OCI-LY1 (cell line): ENCODE results near the gene C1orf50.

Source experiments
- H2AFZ ChIP-seq: fragments of 200-600 bp; sonication (generic), shearing (Covaris generic); 2 replicates; pipeline ENCODE4 v1.6.0; 2014; ENCODE audit warnings: antibody characterized with exemption, mild to moderate bottlenecking, low read length
- H3F3A ChIP-seq: fragments of 200-600 bp; sonication (generic), shearing (Covaris generic); 2 replicates; pipeline ENCODE4 v1.6.0; 2014; ENCODE audit warnings: mild to moderate bottlenecking, antibody characterized with exemption, low read length, moderate library complexity; ENCODE audit not compliant: insufficient read depth
- H3K27ac ChIP-seq: fragments of 200-600 bp; sonication (generic); 2 replicates; pipeline ENCODE4 v1.5.1; 2014; ENCODE audit warnings: low read length, mixed run types, mild to moderate bottlenecking, low read depth; ENCODE audit not compliant: poor library complexity, severe bottlenecking
- H3K27me3 ChIP-seq: fragments of 200-600 bp; sonication (generic); 2 replicates; pipeline ENCODE4 v1.6.0; 2014; ENCODE audit warnings: antibody characterized with exemption, mild to moderate bottlenecking, low read length, moderate library complexity; ENCODE audit not compliant: insufficient read depth
- H3K36me3 ChIP-seq: fragments of 200-600 bp; sonication (generic); 2 replicates; pipeline ENCODE4 v1.6.1; 2014; ENCODE audit warnings: mild to moderate bottlenecking, antibody characterized with exemption, low read length, moderate library complexity, mixed read lengths; ENCODE audit not compliant: insufficient read depth
- H3K4me1 ChIP-seq: fragments of 200-600 bp; sonication (generic); 2 replicates; pipeline ENCODE4 v1.5.1; 2014; ENCODE audit warnings: mild to moderate bottlenecking, low read length, moderate library complexity; ENCODE audit not compliant: insufficient read depth, severe bottlenecking
- H3K4me2 ChIP-seq: fragments of 200-600 bp; sonication (generic), shearing (Covaris generic); 2 replicates; pipeline ENCODE4 v1.6.1; 2014; ENCODE audit warnings: low read length
- H3K4me3 ChIP-seq: fragments of 200-600 bp; sonication (generic); 2 replicates; pipeline ENCODE4 v1.5.1; 2014; ENCODE audit warnings: low read length, low read depth, mild to moderate bottlenecking, mixed read lengths; ENCODE audit not compliant: poor library complexity, severe bottlenecking
- H3K79me2 ChIP-seq: fragments of 200-600 bp; shearing (Covaris generic); 2 replicates; pipeline ENCODE4 v1.6.1; 2016; ENCODE audit warnings: mixed run types, low read length, mixed read lengths; ENCODE audit not compliant: insufficient read depth
- H3K9ac ChIP-seq: fragments of 200-600 bp; sonication (generic), shearing (Covaris generic); 2 replicates; pipeline ENCODE4 v1.6.1; 2014; ENCODE audit warnings: mild to moderate bottlenecking, low read length, mixed read lengths
- H3K9me2 ChIP-seq: fragments of 200-600 bp; sonication (generic), shearing (Covaris generic); 2 replicates; pipeline ENCODE4 v1.6.1; 2014; ENCODE audit warnings: low read depth, mild to moderate bottlenecking, low read length, mixed read lengths
- H3K9me3 ChIP-seq: fragments of 200-600 bp; shearing (Covaris generic); 2 replicates; pipeline ENCODE4 v1.6.1; 2014; ENCODE audit warnings: low read length, mixed read lengths
- H4K20me1 ChIP-seq: fragments of 200-600 bp; sonication (generic), shearing (Covaris generic); 2 replicates; pipeline ENCODE4 v1.6.0; 2016; ENCODE audit warnings: mild to moderate bottlenecking, low read length; ENCODE audit not compliant: insufficient read depth
- CTCF ChIP-seq: fragments of 200-600 bp; sonication (generic), shearing (Covaris generic); IDR thresholded peaks from 2 replicates; pipeline ENCODE4 v1.5.1; 2017; ENCODE audit warnings: mild to moderate bottlenecking, antibody characterized with exemption, low read length, moderate library complexity, mixed read lengths
- EZH2 ChIP-seq: fragments of 200-600 bp; sonication (generic), shearing (Covaris generic); IDR thresholded peaks from 2 replicates; pipeline ENCODE4 v1.8.0; 2017; ENCODE audit warnings: borderline replicate concordance, mixed run types, mild to moderate bottlenecking, antibody characterized with exemption, low read length, moderate library complexity, mixed read lengths

Gene C1orf50

GRCh38 chr1:42752284-42752683 lies 14.8 kb upstream of the C1orf50 start:
- Histone ChIP-seq H3K27me3 (no peaks in the 10 kb centered on the region), H4K20me1 (no peaks in the 10 kb centered on the region), H3K79me2 (no peaks in the 10 kb centered on the region), H3K9ac (no peak overlapping the region), H2AFZ (no peak overlapping the region), H3K9me3 (no peaks in the 10 kb centered on the region), H3K4me3 (no peak overlapping the region), H3K9me2 (no peaks in the 10 kb centered on the region), H3K4me1 (no peaks in the 10 kb centered on the region), H3K27ac (no peak overlapping the region), H3F3A (no peaks in the 10 kb centered on the region), H3K36me3 (peaks cover 58% of the 10 kb centered on the region), H3K4me2 (no peak overlapping the region)
- TF ChIP-seq CTCF = no peak
- TF ChIP-seq EZH2 = no peak

GRCh38 chr1:42753070-42753469 lies 14.0 kb upstream of the C1orf50 start:
- TF ChIP-seq CTCF (no peak), EZH2 (no peak)
- Histone ChIP-seq H3K9me3 (no peaks in the 10 kb centered on the region), H3K27me3 (no peaks in the 10 kb centered on the region), H3K9me2 (no peaks in the 10 kb centered on the region), H3K9ac (no peak overlapping the region), H3K4me1 (no peaks in the 10 kb centered on the region), H3F3A (no peaks in the 10 kb centered on the region), H3K36me3 (peaks cover 66% of the 10 kb centered on the region), H3K4me2 (no peak overlapping the region), H3K79me2 (no peaks in the 10 kb centered on the region), H2AFZ (no peak overlapping the region), H3K4me3 (no peak overlapping the region), H3K27ac (no peak overlapping the region), H4K20me1 (no peaks in the 10 kb centered on the region)

- Histone ChIP-seq H3K4me3 (no peak overlapping the region), H4K20me1 (no peaks in the 10 kb centered on the region), H3K27ac (no peak overlapping the region), H3K79me2 (no peaks in the 10 kb centered on the region), H3K9me2 (no peaks in the 10 kb centered on the region), H3K4me2 (no peak overlapping the region), H3K4me1 (peaks cover 11% of the 10 kb centered on the region), H3K9ac (no peak overlapping the region), H3K27me3 (no peaks in the 10 kb centered on the region), H3F3A (no peaks in the 10 kb centered on the region), H3K9me3 (no peaks in the 10 kb centered on the region), H2AFZ (no peak overlapping the region), H3K36me3 (peaks cover 58% of the 10 kb centered on the region)
- no peak for TF ChIP-seq EZH2
- TF ChIP-seq CTCF = peak; percentile 69
Measured at GRCh38 chr1:42756956-42757891, 9.8 kb upstream of the C1orf50 start.
